Suppressor macrophage (primary cell): Measurements from ENCODE around the gene PRKCE.

ENCODE experiments used
- DNase-seq, 4 experiments: peaks; one replicate each; pipeline ENCODE4 v3.0.0-alpha.2; 2020 to 2022

The PRKCE gene

GRCh38 chr2:46157072-46157965 lies 505.8 kb downstream of the PRKCE start:
- peak; percentile 19 to 53 (median 46) for DNase-seq

GRCh38 chr2:46157966-46158310 lies 506.5 kb downstream of the PRKCE start:
- DNase-seq = no peak

GRCh38 chr2:46158661-46159060 lies 507.2 kb downstream of the PRKCE start:
- no peak for DNase-seq

GRCh38 chr2:46160326-46160725 lies 508.9 kb downstream of the PRKCE start:
- no peak for DNase-seq

- no peak for DNase-seq
Observed at GRCh38 chr2:46161315-46161714, 509.8 kb downstream of the PRKCE start.

- DNase-seq = no peak
Observed at GRCh38 chr2:46161911-46162310, 510.4 kb downstream of the PRKCE start.

GRCh38 chr2:46162329-46163097 lies 511.0 kb downstream of the PRKCE start:
- DNase-seq = peak in 1 of 4 experiments; percentile 41

- peak; percentile 61 to 75 (median 72) for DNase-seq
Observed at GRCh38 chr2:46163098-46163430, 511.6 kb downstream of the PRKCE start.

- DNase-seq = no peak
Observed at GRCh38 chr2:46163804-46164528, 512.5 kb downstream of the PRKCE start.

GRCh38 chr2:46164529-46165301 lies 513.2 kb downstream of the PRKCE start:
- DNase-seq = peak in 1 of 4 experiments; percentile 10

GRCh38 chr2:46165916-46166315 lies 514.4 kb downstream of the PRKCE start:
- no peak for DNase-seq

GRCh38 chr2:46167406-46167805 lies 515.9 kb downstream of the PRKCE start:
- no peak for DNase-seq

- no peak for DNase-seq
Observed at GRCh38 chr2:46167924-46168323, 516.4 kb downstream of the PRKCE start.

GRCh38 chr2:46169467-46169866 lies 518.0 kb downstream of the PRKCE start:
- no peak for DNase-seq

- no peak for DNase-seq
Observed at GRCh38 chr2:46170026-46170425, 518.6 kb downstream of the PRKCE start.

GRCh38 chr2:46170611-46171350 lies 519.3 kb downstream of the PRKCE start:
- DNase-seq = no peak

- no peak for DNase-seq
Observed at GRCh38 chr2:46171411-46171953, 520.0 kb downstream of the PRKCE start.

GRCh38 chr2:46171996-46172546 lies 520.6 kb downstream of the PRKCE start:
- no peak for DNase-seq

GRCh38 chr2:46173030-46173429 lies 521.6 kb downstream of the PRKCE start:
- no peak for DNase-seq

GRCh38 chr2:46173636-46174250 lies 522.3 kb downstream of the PRKCE start:
- no peak for DNase-seq
